OCI-LY7 (cell line): ENCODE results near the gene CXCL8.

ENCODE experiments used
- CTCF ChIP-seq: fragments of 200-600 bp; sonication (generic); conservative IDR thresholded peaks from 2 replicates; pipeline ENCODE4 v1.5.1; 2014; ENCODE audit warnings: mild to moderate bottlenecking, antibody characterized with exemption, low read length, moderate library complexity, mixed read lengths
- EZH2phosphoT487 ChIP-seq: fragments of 200-600 bp; sonication (generic); IDR thresholded peaks from 2 replicates; pipeline ENCODE4 v1.6.1; 2018; ENCODE audit warnings: low read depth, borderline replicate concordance, mild to moderate bottlenecking, mixed run types, antibody characterized with exemption, low read length, moderate library complexity, mixed read lengths

GRCh38 chr4:73740353-73740778 lies at the start of gene CXCL8:
- TF ChIP-seq CTCF, result no peak
- no peak for TF ChIP-seq EZH2phosphoT487
